K562 (cell line): ENCODE results near the gene ZDHHC14. TPM values are rescaled to one million over a fixed set of nuclear protein-coding genes. Genes with fewer than 3 reads are reported as not detected.

Experiments used
- ATAC-seq: fragments of 200-7000 bp; cut with Tn5 transposase; 3 replicates; pipeline ENCODE4 v1.9.1; 2020; ENCODE audit warnings: moderate library complexity
- BruUV-seq: library from RNA; stranded (reverse); fragments of 400-500 nt; replicated peaks from 2 replicates; lab custom pipeline; 2021; lab: Mats Ljungman, UMichigan
- CTCF ChIA-PET: fragments of 300-600 bp; formaldehyde crosslinking; extraction: SDS; loops from one replicate; lab custom pipeline; 2021; ENCODE audit warnings: low intra/inter-chr PET ratio; lab: Yijun Ruan, JAX
- POLR2A ChIA-PET: fragments of 300-600, 350-650 bp; sonication (Branson Sonifier 250); formaldehyde crosslinking; extraction: SDS; loops from one replicate; lab custom pipeline; 2021; ENCODE audit warnings: antibody characterized with exemption, inconsistent platforms; lab: Yijun Ruan, JAX
- DNase-seq, 4 experiments: peaks; one replicate each; pipeline versions ENCODE4 v3.0.0 to v3.0.0-alpha.2; 2011 to 2018; ENCODE audit warnings: low spot score in 3 of 4, mixed read lengths in 3 of 4; ENCODE audit errors: extremely low read depth in 1 of 4
- FAIRE-seq: peaks from 2 replicates; lab custom pipeline; 2011; peaks lifted over from hg19 to GRCh38; lab: Jason Lieb, UNC
- H2AFZ ChIP-seq: 2 replicates; pipeline ENCODE4 v1.6.0; 2011; ENCODE audit warnings: low read depth, low read length, control low read depth, inconsistent platforms
- H3K27ac ChIP-seq: fragments of 200-600 bp; 3 replicates; pipeline ENCODE4 v1.8.0; 2011; ENCODE audit warnings: low read depth, mild to moderate bottlenecking, control low read depth, inconsistent platforms, low read length, moderate library complexity, mixed read lengths; ENCODE audit errors: extremely low read depth
- H3K27me3 ChIP-seq, 2 experiments: fragments of 300-600 bp in 1 of 2; 2 replicates in 1 of 2; 3 replicates in 1 of 2; pipeline versions ENCODE4 v1.6.0 to v1.8.0; 2011; ENCODE audit warnings: inconsistent platforms in 2 of 2, low read length in 2 of 2, mild to moderate bottlenecking in 1 of 2, mixed read lengths in 1 of 2, moderate library complexity in 1 of 2; ENCODE audit not compliant: control insufficient read depth in 2 of 2, insufficient read depth in 2 of 2
- H3K36me3 ChIP-seq: fragments of 300-600 bp; 3 replicates; pipeline ENCODE4 v1.8.0; 2011; ENCODE audit warnings: mild to moderate bottlenecking, low read length, inconsistent platforms; ENCODE audit not compliant: control insufficient read depth, insufficient read depth
- H3K4me1 ChIP-seq, 2 experiments: fragments of 200-600 bp in 1 of 2; replicated peaks in 1 of 2; 2 replicates in 1 of 2; 3 replicates in 1 of 2; pipeline versions ENCODE4 v1.5.1 to v1.8.0; 2011; ENCODE audit warnings: inconsistent platforms in 2 of 2, low read length in 2 of 2, mild to moderate bottlenecking in 1 of 2, mixed read lengths in 1 of 2, moderate library complexity in 1 of 2; ENCODE audit not compliant: control insufficient read depth in 2 of 2, insufficient read depth in 2 of 2
- H3K4me2 ChIP-seq: 2 replicates; pipeline ENCODE4 v1.6.1; 2011; ENCODE audit warnings: low read length, control low read depth, inconsistent platforms, mixed read lengths; ENCODE audit not compliant: insufficient read depth
- H3K4me3 ChIP-seq: fragments of 200-600 bp; sonication (generic), shearing (Covaris generic); 2 replicates; pipeline ENCODE4 v1.5.1; 2016; ENCODE audit warnings: control low read depth, inconsistent platforms
- H3K79me2 ChIP-seq: fragments of 200-600 bp; 3 replicates; pipeline ENCODE4 v1.8.0; 2011; ENCODE audit warnings: low read length, inconsistent platforms; ENCODE audit not compliant: control insufficient read depth, insufficient read depth
- H3K9ac ChIP-seq, 2 experiments: 2 replicates each; pipeline versions ENCODE4 v1.6.0 to v1.6.1; 2011; ENCODE audit warnings: low read depth in 2 of 2, low read length in 2 of 2, control low read depth in 1 of 2, inconsistent platforms in 1 of 2, mild to moderate bottlenecking in 1 of 2, mixed read lengths in 1 of 2; ENCODE audit not compliant: insufficient read depth in 1 of 2
- H3K9me1 ChIP-seq: one replicate; pipeline ENCODE4 v1.6.0; 2011; ENCODE audit warnings: inconsistent platforms, mild to moderate bottlenecking, low read length, moderate library complexity; ENCODE audit not compliant: control insufficient read depth, insufficient read depth
- H3K9me3 ChIP-seq: replicated peaks from 2 replicates; pipeline ENCODE4 v1.5.1; 2011; ENCODE audit warnings: low read depth, low read length, inconsistent platforms; ENCODE audit not compliant: control insufficient read depth, insufficient read depth
- H4K20me1 ChIP-seq: replicated peaks from 2 replicates; pipeline ENCODE4 v1.6.1; 2011; ENCODE audit warnings: low read length, inconsistent platforms, mixed read lengths; ENCODE audit not compliant: control insufficient read depth, insufficient read depth
- GATAD2A ChIP-seq: fragments of 450-650 bp; IDR thresholded peaks from 2 replicates; pipeline ENCODE4 v1.6.1; 2017
- KAT7 ChIP-seq: sonication (generic); formaldehyde crosslinking; IDR thresholded peaks from 2 replicates; pipeline ENCODE4 v1.8.0; 2022; ENCODE audit warnings: missing genetic modification reagents, mild to moderate bottlenecking, borderline replicate concordance
- POLR2H ChIP-seq: IDR thresholded peaks from 2 replicates; pipeline ENCODE4 v1.6.1; 2016; ENCODE audit warnings: missing genetic modification characterization, low read depth, mild to moderate bottlenecking, control low read depth, missing compliant biosample characterization, moderate library complexity
- SETDB1 ChIP-seq: IDR thresholded peaks from one replicate; pipeline ENCODE4 v1.6.1; 2012; ENCODE audit warnings: low read length, control low read depth, inconsistent platforms
- ZBTB7A ChIP-seq: IDR thresholded peaks from 2 replicates; pipeline ENCODE4 v1.6.1; 2011; ENCODE audit warnings: low read depth, mild to moderate bottlenecking, low read length, moderate library complexity, borderline replicate concordance; ENCODE audit not compliant: control insufficient read depth
- ZNF224 ChIP-seq: sonication (generic); formaldehyde crosslinking; IDR thresholded peaks from 2 replicates; pipeline ENCODE4 v1.8.0; 2022; ENCODE audit warnings: mild to moderate bottlenecking, missing genetic modification reagents
- WGBS: fragments of 100-300 bp; shearing (Covaris generic); methylation state at CpG from one replicate; pipeline ENCODE4 v1.1.6; 2016; ENCODE audit warnings: low coverage, mixed read lengths; ENCODE audit not compliant: insufficient coverage; ENCODE audit errors: missing lambda C conversion rate; 5-methylcytosine and 5-hydroxymethylcytosine counted together
- in situ Hi-C: fragments of 300-500 bp; cut with MboI; formaldehyde crosslinking; loops from 4 replicates; pipeline ENCODE4 v1.15.0; 2018; ENCODE audit warnings: inconsistent platforms, mixed read lengths
- intact Hi-C: fragments of 100-400 bp; cut with micrococcal nuclease; formaldehyde crosslinking; loops from 2 replicates; pipeline ENCODE4 v1.14.2; 2022
- polyA plus RNA-seq, 8 experiments: library from polyadenylated mRNA; depleted of rRNA in 4 of 8; stranded (reverse) in 5 of 8; unstranded in 3 of 8; fragments of >200 nt; fragmentation: Nextera tagmentation in 2 of 8; fragmentation: Illumina TruSeq in 1 of 8; extraction: Ambion mirVana in 2 of 8; extraction: Trizol in 1 of 8; gene quantifications; 2 replicates each; pipeline versions ENCODE4 v1.2.1 to v1.2.3, GENCODE V29; 2011 to 2014; ENCODE audit warnings: inconsistent platforms in 1 of 8, missing spikeins in 1 of 8
- total RNA-seq, 7 experiments: library from RNA; depleted of rRNA in 6 of 7; stranded (reverse); fragments of >200 nt in 6 of 7; fragmentation: Illumina TruSeq in 2 of 7; extraction: Trizol in 2 of 7; gene quantifications; 2 replicates each; pipeline versions ENCODE4 v1.2.1 to v1.2.3, GENCODE V29; 2011 to 2021; ENCODE audit warnings: low replicate concordance in 1 of 7
- TF ChIP-seq, protein P1 (sequence below): sonication (generic); formaldehyde crosslinking; IDR thresholded peaks from 2 replicates; pipeline ENCODE4 v1.8.0; 2022; ENCODE audit warnings: mild to moderate bottlenecking, missing genetic modification reagents, borderline replicate concordance
- TF ChIP-seq, protein P2 (sequence below): fragments of 250-450 bp; sonication (Bioruptor Pico); IDR thresholded peaks from 2 replicates; pipeline ENCODE4 v1.5.0; 2022; ENCODE audit warnings: mild to moderate bottlenecking

ZDHHC14 gene
- total and polyA plus RNA-seq, 9 of the 15 experiments (the other 6 are each of a cell fraction or from before 2014, with no cell fraction given) = 0.92 to 23.1 (median 13.8) TPM

DNA sequence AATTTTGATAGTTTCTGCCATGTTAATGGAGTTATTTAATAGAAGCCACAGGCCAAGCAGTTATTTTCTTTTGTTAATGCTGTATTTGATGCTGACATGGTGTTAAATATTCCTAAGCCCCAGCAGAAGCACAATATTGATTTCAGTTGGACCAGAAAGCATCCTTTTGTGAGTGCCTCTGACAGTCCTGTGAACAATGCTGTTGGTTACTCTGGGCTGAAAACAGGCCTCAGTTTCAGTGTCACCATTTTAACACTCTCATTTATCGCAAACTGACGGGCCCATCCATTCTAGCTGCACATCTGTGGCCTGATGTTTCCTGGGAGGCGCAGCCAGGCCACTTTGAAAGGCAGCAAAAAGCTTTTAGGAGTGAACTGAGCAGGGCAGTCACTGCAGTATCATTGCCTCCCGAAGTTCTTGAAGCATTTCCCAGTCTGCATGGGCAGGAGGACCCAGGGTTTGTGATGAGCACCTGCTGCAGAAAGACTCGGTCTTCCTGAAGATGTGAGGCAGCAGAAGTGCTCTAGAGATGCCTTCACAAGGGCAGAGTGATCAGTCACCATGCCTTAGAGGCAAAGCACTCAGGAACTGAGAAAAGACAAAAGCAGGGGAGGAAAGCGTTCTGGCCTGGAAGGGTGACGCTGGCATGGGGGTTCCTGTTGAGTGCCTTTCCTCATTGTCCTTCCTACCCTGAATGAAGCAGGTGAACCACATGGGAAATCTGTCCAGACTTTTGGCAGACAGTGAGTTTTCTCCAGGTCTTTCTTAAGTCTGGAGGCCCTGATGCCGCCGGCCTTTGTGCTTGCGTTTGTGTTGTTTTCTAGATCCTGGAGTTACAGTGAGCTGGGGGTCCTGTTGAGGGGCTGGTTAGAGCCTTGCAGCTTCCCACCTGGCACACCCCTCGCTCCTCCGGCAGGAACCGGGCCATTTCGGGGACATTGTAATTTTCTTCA is 74.0 kb downstream of the ZDHHC14 start:
- BruUV-seq = no TSS peak
- Histone ChIP-seq H4K20me1 (0 out of 2 replicates have a peak, but pooled peaks cover 5% of the 10 kb centered on the region), H3K79me2 (peaks cover 31% of the 10 kb centered on the region), H3K9me3 (no peaks in the 10 kb centered on the region), H3K4me2 (peak overlapping the region; percentile 65; the same call in 1 of the 2 replicates), H3K27me3 (no peaks in the 10 kb centered on the region), H3K36me3 (no peaks in the 10 kb centered on the region), H3K4me3 (no peak overlapping the region), H2AFZ (peak overlapping the region; percentile 12; the same call in 1 of the 2 replicates), H3K9me1 (no peaks in the 10 kb centered on the region), H3K4me1 (peaks cover 29 to 35% of the 10 kb centered on the region in 2 experiments; a peak in 4 of 5 replicates), H3K27ac (peak overlapping the region; percentile 34; the same call in 1 of the 3 replicates), H3K9ac (peak overlapping the region; percentile 43 to 57; a peak in 3 of 4 replicates)
- POLR2A ChIA-PET = interaction anchor here (1.2 kb wide), 1 partner anchor 26 kb away, joined by 3 read pairs; no protein-coding TSS in a partner anchor
- CTCF ChIA-PET = no interaction called here
- TF ChIP-seq, protein P1, sequence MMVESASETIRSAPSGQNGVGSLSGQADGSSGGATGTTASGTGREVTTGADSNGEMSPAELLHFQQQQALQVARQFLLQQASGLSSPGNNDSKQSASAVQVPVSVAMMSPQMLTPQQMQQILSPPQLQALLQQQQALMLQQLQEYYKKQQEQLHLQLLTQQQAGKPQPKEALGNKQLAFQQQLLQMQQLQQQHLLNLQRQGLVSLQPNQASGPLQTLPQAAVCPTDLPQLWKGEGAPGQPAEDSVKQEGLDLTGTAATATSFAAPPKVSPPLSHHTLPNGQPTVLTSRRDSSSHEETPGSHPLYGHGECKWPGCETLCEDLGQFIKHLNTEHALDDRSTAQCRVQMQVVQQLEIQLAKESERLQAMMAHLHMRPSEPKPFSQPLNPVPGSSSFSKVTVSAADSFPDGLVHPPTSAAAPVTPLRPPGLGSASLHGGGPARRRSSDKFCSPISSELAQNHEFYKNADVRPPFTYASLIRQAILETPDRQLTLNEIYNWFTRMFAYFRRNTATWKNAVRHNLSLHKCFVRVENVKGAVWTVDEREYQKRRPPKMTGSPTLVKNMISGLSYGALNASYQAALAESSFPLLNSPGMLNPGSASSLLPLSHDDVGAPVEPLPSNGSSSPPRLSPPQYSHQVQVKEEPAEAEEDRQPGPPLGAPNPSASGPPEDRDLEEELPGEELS (CRISPR knock-in tag) = 0 out of 2 replicates have a peak, but pooled peaks have one; percentile 67
- TF ChIP-seq ZBTB7A (peak; percentile 31; the same call in 1 of the 2 replicates), GATAD2A (no peak), ZNF224 (CRISPR knock-in tag) (no peak), POLR2H (tag) (no peak), KAT7 (0 out of 2 replicates have a peak, but pooled peaks have one; percentile 17), SETDB1 (no peak)
- TF ChIP-seq, protein P2, sequence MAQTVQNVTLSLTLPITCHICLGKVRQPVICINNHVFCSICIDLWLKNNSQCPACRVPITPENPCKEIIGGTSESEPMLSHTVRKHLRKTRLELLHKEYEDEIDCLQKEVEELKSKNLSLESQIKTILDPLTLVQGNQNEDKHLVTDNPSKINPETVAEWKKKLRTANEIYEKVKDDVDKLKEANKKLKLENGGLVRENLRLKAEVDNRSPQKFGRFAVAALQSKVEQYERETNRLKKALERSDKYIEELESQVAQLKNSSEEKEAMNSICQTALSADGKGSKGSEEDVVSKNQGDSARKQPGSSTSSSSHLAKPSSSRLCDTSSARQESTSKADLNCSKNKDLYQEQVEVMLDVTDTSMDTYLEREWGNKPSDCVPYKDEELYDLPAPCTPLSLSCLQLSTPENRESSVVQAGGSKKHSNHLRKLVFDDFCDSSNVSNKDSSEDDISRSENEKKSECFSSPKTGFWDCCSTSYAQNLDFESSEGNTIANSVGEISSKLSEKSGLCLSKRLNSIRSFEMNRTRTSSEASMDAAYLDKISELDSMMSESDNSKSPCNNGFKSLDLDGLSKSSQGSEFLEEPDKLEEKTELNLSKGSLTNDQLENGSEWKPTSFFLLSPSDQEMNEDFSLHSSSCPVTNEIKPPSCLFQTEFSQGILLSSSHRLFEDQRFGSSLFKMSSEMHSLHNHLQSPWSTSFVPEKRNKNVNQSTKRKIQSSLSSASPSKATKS = no peak
- ATAC-seq (peak; percentile 7), DNase-seq (no peak), FAIRE-seq (no peak)
- intact Hi-C loops = loop anchor here (2.0 kb wide), 1 partner anchor 62 kb away; no protein-coding TSS in a partner anchor
- WGBS = 84% methylated on average over 14 of the region's 14 CpGs
- in situ Hi-C loops = no loop called here
